CD14-positive monocyte (primary cell): ENCODE measurements around the gene B4GALT1. TPM values are rescaled to one million over a fixed set of nuclear protein-coding genes. Genes with fewer than 3 reads are reported as not detected.

Experiments used
- DNase-seq, 3 donors: peaks; one replicate each; pipeline ENCODE4 v3.0.0-alpha.2; 2011 to 2022
- H2AFZ ChIP-seq: 2 replicates; pipeline ENCODE4 v1.6.0; 2012; ENCODE audit warnings: mild to moderate bottlenecking, low read depth, low read length, inconsistent platforms; ENCODE audit not compliant: insufficient read depth, poor library complexity, severe bottlenecking
- H3K27ac ChIP-seq, 2 donors: 1 replicate in 1 of 2; 2 replicates in 1 of 2; pipeline ENCODE4 v1.5.1; 2012 to 2013; ENCODE audit warnings: low read length in 2 of 2, control low read depth in 1 of 2, inconsistent platforms in 1 of 2, low read depth in 1 of 2, mild to moderate bottlenecking in 1 of 2
- H3K27me3 ChIP-seq, 2 donors: one replicate each; pipeline versions ENCODE4 v1.6.0 to v1.6.1; 2011 to 2013; ENCODE audit warnings: low read length in 2 of 2; ENCODE audit not compliant: control insufficient read depth in 2 of 2, insufficient read depth in 2 of 2
- H3K36me3 ChIP-seq, 2 donors: replicated peaks in 1 of 2; 1 replicate in 1 of 2; 2 replicates in 1 of 2; pipeline versions ENCODE4 v1.5.1 to v1.6.1; 2012 to 2013; ENCODE audit warnings: low read length in 2 of 2, control low read depth in 1 of 2, inconsistent platforms in 1 of 2, mild to moderate bottlenecking in 1 of 2; ENCODE audit not compliant: insufficient read depth in 2 of 2, control insufficient read depth in 1 of 2
- H3K4me1 ChIP-seq, 2 donors: 1 replicate in 1 of 2; 2 replicates in 1 of 2; pipeline versions ENCODE4 v1.5.1 to v1.6.1; 2012 to 2013; ENCODE audit warnings: low read length in 2 of 2, control low read depth in 1 of 2, inconsistent platforms in 1 of 2, mild to moderate bottlenecking in 1 of 2, moderate library complexity in 1 of 2; ENCODE audit not compliant: insufficient read depth in 2 of 2, control insufficient read depth in 1 of 2
- H3K4me2 ChIP-seq: replicated peaks from 2 replicates; pipeline ENCODE3; 2012; ENCODE audit warnings: low read length, moderate library complexity, mild to moderate bottlenecking; ENCODE audit not compliant: poor library complexity, severe bottlenecking; ENCODE audit errors: extremely low read depth
- H3K4me3 ChIP-seq, 3 experiments: fragments of 200-600 bp in 1 of 3; sonication (generic) in 1 of 3; replicated peaks in 1 of 3; 1 replicate in 2 of 3; 2 replicates in 1 of 3; pipeline ENCODE4 v1.5.1; 2011 to 2013; ENCODE audit warnings: low read length in 3 of 3, mild to moderate bottlenecking in 3 of 3, control low read depth in 2 of 3, low read depth in 2 of 3, inconsistent platforms in 1 of 3, moderate library complexity in 1 of 3
- H3K79me2 ChIP-seq: 2 replicates; pipeline ENCODE4 v1.6.0; 2012; ENCODE audit warnings: mild to moderate bottlenecking, control low read depth, inconsistent platforms, low read length, moderate library complexity; ENCODE audit not compliant: insufficient read depth
- H3K9ac ChIP-seq: 2 replicates; pipeline ENCODE4 v1.6.0; 2017; ENCODE audit warnings: low read length, mild to moderate bottlenecking; ENCODE audit not compliant: insufficient read depth, poor library complexity, severe bottlenecking
- H3K9me3 ChIP-seq, 2 donors: replicated peaks in 1 of 2; 1 replicate in 1 of 2; 2 replicates in 1 of 2; pipeline versions ENCODE4 v1.5.1 to v1.6.1; 2012 to 2013; ENCODE audit warnings: low read length in 2 of 2, control low read depth in 1 of 2; ENCODE audit not compliant: control insufficient read depth in 1 of 2, insufficient read depth in 1 of 2
- H4K20me1 ChIP-seq: 2 replicates; pipeline ENCODE4 v1.6.0; 2012; ENCODE audit warnings: mild to moderate bottlenecking, low read length, control low read depth, moderate library complexity; ENCODE audit not compliant: insufficient read depth
- H3K27ac Mint-ChIP-seq, 7 donors: one replicate each; pipeline ENCODE4 v1.8.0; 2020; ENCODE audit warnings: mild to moderate bottlenecking in 7 of 7, mixed read lengths in 7 of 7, moderate library complexity in 6 of 7, inconsistent platforms in 2 of 7
- H3K27me3 Mint-ChIP-seq, 3 donors: one replicate each; pipeline ENCODE4 v1.8.0; 2021 to 2022; ENCODE audit warnings: low read depth in 3 of 3, mild to moderate bottlenecking in 3 of 3, mixed read lengths in 3 of 3, moderate library complexity in 3 of 3, inconsistent platforms in 1 of 3
- H3K36me3 Mint-ChIP-seq, 2 donors: one replicate each; pipeline ENCODE4 v1.8.0; 2020; ENCODE audit warnings: mixed read lengths in 2 of 2, inconsistent platforms in 1 of 2, mild to moderate bottlenecking in 1 of 2
- H3K4me1 Mint-ChIP-seq: one replicate; pipeline ENCODE4 v1.8.0; 2020; ENCODE audit warnings: mild to moderate bottlenecking, mixed read lengths
- H3K4me3 Mint-ChIP-seq, 2 donors: one replicate each; pipeline ENCODE4 v1.8.0; 2020; ENCODE audit warnings: mild to moderate bottlenecking in 2 of 2, mixed read lengths in 2 of 2, moderate library complexity in 1 of 2
- H3K9me3 Mint-ChIP-seq, 7 donors: one replicate each; pipeline ENCODE4 v1.8.0; 2020 to 2022; ENCODE audit warnings: mixed read lengths in 7 of 7, mild to moderate bottlenecking in 6 of 7, moderate library complexity in 6 of 7, inconsistent platforms in 2 of 7
- CTCF ChIP-seq: fragments of 200-600 bp; IDR thresholded peaks from one replicate; pipeline ENCODE4 v1.8.0; 2022; ENCODE audit warnings: antibody characterized with exemption, mild to moderate bottlenecking
- WGBS: methylation state at CpG from one replicate; pipeline ENCODE4 v1.1.5; 2013; ENCODE audit warnings: missing lambda C conversion rate; ENCODE audit not compliant: insufficient coverage; 5-methylcytosine and 5-hydroxymethylcytosine counted together
- intact Hi-C, 2 donors: fragments of 100-400 bp; cut with micrococcal nuclease; formaldehyde crosslinking; loops; one replicate each; pipeline versions ENCODE4 v1.15.0 to v1.15.1; 2023
- polyA plus RNA-seq, 3 donors: library from polyadenylated mRNA; depleted of rRNA in 1 of 3; unstranded in 2 of 3; stranded (reverse) in 1 of 3; fragments of 300-500 nt in 2 of 3; fragments of >200 nt in 1 of 3; fragmentation: Illumina TruSeq in 2 of 3; gene quantifications; 1 replicate in 2 of 3; 2 replicates in 1 of 3; pipeline ENCODE4 v1.2.3, GENCODE V29; 2012 to 2021

B4GALT1 gene
- polyA plus RNA-seq, 3 donors, result 27.6 to 53.7 (median 38.6) TPM

- Histone ChIP-seq H3K9me3 (no peaks in the 10 kb centered on the region), H4K20me1 (peaks cover 96% of the 10 kb centered on the region), H3K79me2 (peaks cover 35% of the 10 kb centered on the region), H3K36me3 (peaks cover 48 to 94% of the 10 kb centered on the region in 2 donors), H2AFZ (no peak overlapping the region), H3K4me3 (no peak overlapping the region), H3K9ac (no peak overlapping the region), H3K4me1 (peaks cover 15 to 16% of the 10 kb centered on the region in 2 donors), H3K4me2 (no peak overlapping the region), H3K27ac (peak overlapping the region; percentile 23 to 66), H3K27me3 (no peaks in the 10 kb centered on the region)
- WGBS, result 100% methylated on average over 1 of the region's 4 CpGs
- no peak for DNase-seq
- Mint-ChIP-seq H3K36me3 (peaks cover 67 to 86% of the 10 kb centered on the region in 2 donors), H3K27me3 (peaks cover 0 to 2% (median 0%) of the 10 kb centered on the region in 3 donors), H3K4me3 (peak overlapping the region in 1 of 2 donors; percentile 7), H3K27ac (peak overlapping the region in 6 of 7 donors; percentile 61 to 78 (median 70)), H3K9me3 (no peaks in the 10 kb centered on the region), H3K4me1 (peaks cover 14% of the 10 kb centered on the region)
- TF ChIP-seq CTCF, result no peak
- intact Hi-C loops, result no loop called here
Observed at GRCh38 chr9:33117796-33118195, 49.3 kb downstream of the B4GALT1 start.

- Histone ChIP-seq H3K4me2 (no peak overlapping the region), H3K36me3 (peaks cover 53 to 94% of the 10 kb centered on the region in 2 donors), H3K4me3 (no peak overlapping the region), H4K20me1 (peaks cover 94% of the 10 kb centered on the region), H3K4me1 (peaks cover 15 to 16% of the 10 kb centered on the region in 2 donors), H3K79me2 (peaks cover 30% of the 10 kb centered on the region), H2AFZ (no peak overlapping the region), H3K27ac (peak overlapping the region in 1 of 2 donors; percentile 66), H3K9ac (no peak overlapping the region), H3K9me3 (no peaks in the 10 kb centered on the region), H3K27me3 (no peaks in the 10 kb centered on the region)
- Mint-ChIP-seq H3K36me3 (peaks cover 72 to 89% of the 10 kb centered on the region in 2 donors), H3K4me1 (peaks cover 14% of the 10 kb centered on the region), H3K27me3 (peaks cover 0 to 2% (median 0%) of the 10 kb centered on the region in 3 donors), H3K4me3 (no peak overlapping the region), H3K27ac (peak overlapping the region in 5 of 7 donors; percentile 33 to 87 (median 78)), H3K9me3 (no peaks in the 10 kb centered on the region)
- no CpG with 5 or more reads among the region's 1 CpG for WGBS
- DNase-seq, result no peak
- intact Hi-C loops, result no loop called here
- no peak for TF ChIP-seq CTCF
Observed at GRCh38 chr9:33117306-33117705, 49.8 kb downstream of the B4GALT1 start.
